Stimulated activated CD8-positive, alpha-beta memory T cell treated with anti-CD3 and anti-CD28 coated beads, Interleukin-15, amount 100 ng/mL, for 24 hours (primary cell): ENCODE measurements around the gene TMTC1.
"Not testable (repeated sequence)": the region's sequence is repeated elsewhere in the genome, so short reads cannot be mapped to it uniquely, and the experiment has no call there.

Source experiments
- DNase-seq: peaks from one replicate; pipeline ENCODE4 v3.0.0-alpha.2; 2020; ENCODE audit warnings: low read depth

Gene TMTC1

DNA sequence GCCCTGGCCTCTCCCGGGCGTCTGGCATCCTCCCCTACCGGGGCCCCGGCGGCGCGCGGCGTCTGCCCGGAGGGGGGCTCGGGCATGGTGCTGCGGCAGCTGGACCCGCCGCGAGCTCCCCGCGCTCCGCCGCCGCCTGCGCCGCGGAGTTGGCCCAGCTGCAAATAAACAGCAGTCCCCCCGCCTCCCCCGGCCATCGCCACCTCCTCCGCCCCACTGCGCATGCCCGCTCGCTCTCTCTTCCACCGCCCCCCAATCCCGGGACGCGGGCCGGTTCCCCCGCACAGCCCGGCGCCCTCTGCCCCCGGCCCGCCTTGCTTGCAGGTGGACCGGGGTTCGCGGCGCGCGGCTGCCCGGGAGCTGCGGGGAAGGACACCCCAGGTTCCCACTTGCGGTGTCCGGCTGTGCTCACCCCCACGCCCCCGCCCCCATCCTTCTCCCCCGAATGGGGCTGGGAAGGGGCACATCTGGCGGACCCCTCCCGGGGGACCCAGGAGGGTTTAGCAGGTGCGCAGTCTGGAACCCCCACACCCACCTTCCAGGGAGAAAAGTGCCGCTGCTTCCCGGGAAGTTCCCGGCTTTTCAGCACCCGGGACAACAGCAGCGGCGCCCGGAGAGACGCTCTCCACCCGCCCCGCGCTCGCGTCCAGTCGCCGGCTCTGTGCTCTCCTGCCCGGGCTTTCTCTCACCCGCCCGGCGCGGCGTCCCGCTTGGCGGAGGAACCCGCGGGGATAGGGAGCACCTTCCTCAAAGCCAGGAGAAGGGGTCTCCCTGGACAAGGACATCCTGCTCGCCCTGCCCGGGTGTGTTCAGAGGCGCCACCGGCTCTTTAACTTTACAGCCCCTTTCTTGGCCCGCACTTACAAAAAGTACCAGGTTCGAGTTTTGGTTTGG lies at the start of gene TMTC1:
TMTC1 (minus strand) TSS at position 170 of the 894 bp plus-strand sequence. CDS start 191 bp downstream, outside the sequence.
- DNase-seq: no peak

DNA sequence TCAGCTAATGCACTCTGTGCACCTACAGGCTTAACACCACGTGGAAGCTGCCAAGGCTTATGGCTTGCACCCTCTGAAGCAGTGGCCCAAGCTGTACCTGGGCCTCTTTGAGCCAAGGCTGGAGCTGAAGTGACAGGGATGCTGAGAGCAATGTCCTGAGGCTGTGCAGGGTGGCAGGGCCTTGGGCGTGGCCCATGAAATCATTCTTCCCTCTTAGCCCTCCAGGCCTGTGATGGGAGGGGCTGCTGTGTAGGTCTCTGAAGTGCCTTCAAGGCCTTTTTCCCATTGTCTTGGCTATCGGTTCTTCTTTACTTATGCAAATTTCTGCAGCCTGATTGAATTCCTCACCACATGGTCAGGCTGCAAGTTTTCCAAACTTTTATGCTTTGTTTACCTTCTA lies 47.4 kb upstream of the TMTC1 start:
- DNase-seq: no peak

DNA sequence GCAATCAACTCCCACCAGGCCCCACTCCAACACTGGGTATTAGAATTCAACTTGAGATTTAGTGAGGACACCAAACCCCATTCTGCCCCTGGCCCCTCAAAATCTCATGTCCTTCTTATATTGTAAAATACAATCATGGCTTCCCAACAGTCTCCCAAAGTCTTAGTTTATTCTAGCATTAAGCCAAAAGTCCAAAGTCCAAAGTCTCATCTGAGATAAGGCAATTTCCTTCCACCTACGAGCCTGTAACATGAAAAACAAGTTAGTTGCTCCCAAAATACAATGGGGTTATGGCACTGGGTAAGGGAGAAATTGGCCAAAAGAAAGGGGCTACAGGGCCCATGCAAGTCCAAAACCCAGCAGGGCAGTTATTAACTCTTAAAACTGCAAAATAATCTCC lies 46.6 kb upstream of the TMTC1 start:
- DNase-seq: no peak

DNA sequence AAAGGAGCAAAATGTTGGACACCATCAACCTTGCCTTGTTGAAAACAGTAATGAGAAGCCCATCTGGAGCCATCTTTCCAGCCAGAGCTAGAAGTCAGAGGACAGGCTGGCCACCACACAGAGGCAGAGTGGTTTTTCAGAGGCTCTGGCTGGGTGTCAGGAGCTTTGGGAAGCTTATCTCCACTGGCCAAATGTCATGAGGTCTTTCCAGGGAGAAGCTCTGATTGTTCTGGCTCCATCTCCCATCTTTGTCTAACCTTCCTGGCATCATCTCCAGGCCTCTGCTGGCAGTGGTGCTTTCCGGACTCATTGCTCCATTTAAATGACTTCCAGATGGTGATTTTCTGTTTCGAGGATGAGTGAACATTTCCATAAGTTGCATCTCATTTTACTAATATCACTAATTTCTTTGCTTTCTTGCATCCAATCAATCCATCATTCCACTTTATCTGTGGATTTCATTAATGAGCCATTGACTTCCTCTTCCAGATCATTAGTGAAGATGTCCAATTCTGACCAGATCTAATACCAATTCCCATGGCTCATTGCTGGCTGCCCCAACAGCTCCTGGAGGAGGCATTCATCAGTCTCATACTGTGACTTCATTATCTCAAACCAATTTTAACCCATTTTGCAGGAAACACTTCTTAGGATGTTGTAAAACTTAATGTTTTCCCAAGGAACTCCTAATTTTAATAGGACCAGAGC lies 35.3 kb upstream of the TMTC1 start:
- DNase-seq: no peak

DNA sequence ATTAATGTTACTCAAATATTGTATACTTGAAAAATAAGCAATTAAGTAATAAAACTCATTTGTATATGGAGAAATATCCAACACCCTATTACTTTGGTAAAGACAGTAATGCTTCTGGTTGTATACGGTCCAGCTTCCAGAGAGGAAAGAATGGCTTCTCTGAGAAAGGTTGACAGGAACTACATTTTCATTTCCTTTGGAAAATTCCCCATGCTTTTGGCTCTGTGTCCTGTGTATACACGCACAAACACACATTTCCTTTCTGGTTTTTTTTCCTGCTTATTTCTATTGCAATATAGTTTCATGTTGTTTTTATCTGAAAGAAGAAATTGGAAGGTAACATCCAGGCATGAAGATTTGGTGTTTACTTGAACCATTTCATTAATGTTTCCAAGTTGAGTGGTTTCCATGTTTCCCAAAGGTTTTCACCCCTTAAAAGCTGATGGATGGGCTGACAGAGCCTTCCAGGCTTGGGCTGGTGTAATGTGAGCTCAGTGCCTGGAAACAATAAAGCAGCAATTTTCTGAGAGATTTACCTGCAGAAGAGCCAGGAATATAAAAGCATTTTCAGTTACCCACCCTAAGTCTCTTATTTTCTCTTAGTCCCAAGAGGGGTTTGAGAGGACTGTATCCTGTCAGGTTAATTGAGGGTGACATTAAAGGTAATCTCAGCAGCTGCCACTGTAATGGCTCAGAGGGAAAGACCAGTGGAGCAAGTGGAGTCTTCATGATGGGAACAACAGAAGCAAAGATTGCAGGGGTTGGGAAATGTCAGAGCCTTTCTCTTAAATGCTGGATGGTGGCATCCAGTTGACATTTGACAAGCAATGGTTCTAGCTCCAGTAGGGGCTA lies 33.4 kb upstream of the TMTC1 start:
- no peak for DNase-seq

DNA sequence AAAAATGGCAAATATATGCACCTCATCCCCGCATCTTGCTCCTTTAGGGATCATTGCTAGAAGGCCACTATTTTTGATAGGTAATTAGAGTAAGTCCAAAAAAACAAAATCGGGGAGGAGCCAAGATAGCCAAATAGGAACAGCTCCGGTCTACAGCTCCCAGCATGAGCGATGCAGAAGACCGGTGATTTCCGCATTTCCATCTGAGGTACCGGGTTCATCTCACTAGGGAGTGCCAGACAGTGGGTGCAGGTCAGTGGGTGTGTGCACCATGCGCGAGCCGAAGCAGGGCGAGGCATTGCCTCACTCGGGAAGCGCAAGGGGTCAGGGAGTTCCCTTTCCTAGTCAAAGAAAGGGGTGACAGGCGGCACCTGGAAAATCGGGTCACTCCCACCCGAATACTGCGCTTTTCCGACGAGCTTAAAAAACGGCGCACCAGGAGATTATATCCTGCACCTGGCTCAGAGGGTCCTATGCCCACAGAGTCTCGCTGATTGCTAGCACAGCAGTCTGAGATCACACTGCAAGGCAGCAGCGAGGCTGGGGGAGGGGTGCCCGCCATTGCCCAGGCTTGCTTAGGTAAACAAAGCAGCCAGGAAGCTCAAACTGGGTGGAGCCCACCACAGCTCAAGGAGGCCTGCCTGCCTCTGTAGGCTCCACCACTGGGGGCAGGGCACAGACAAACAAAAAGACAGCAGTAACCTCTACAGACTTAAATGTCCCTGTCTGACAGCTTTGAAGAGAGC lies 26.0 kb upstream of the TMTC1 start:
- not testable (repeated sequence) for DNase-seq

DNA sequence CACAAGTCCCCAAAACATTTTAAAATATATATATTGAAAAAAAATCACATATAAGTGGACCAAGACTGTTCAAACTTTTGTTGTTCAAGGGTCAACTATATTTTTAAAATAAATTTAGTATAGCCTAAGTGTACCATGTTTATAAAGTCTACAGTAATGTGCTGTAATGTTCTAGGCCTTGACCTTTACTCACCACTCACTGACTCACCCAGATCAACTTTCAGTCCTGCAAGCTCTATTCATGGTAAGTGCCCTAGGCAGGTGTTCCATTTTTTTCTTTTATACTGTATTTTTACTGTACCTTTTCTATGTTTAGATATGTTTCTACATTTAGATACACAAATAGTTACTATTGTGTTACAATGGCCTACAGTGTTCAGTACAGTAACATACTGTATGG lies 23.4 kb upstream of the TMTC1 start:
- no peak for DNase-seq

DNA sequence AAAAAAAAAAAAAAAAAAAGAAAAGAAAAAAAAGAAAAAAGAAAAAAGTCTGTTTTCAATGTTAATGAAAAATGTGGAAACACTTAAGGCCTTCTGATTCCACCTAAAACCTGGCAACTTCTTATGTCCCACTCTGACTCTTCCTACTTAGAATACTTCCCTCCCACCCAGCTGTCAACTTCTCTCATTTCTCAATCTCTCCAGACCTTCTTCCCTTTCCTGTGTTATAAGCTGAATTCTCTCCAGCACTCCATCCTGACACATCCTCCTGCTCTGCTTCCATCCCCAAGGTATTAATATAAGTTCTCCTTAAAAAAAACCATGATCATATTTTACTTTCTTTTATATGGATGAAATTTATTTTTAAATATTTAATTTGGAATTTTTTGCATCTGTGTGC lies 20.3 kb upstream of the TMTC1 start:
- DNase-seq: no peak

DNA sequence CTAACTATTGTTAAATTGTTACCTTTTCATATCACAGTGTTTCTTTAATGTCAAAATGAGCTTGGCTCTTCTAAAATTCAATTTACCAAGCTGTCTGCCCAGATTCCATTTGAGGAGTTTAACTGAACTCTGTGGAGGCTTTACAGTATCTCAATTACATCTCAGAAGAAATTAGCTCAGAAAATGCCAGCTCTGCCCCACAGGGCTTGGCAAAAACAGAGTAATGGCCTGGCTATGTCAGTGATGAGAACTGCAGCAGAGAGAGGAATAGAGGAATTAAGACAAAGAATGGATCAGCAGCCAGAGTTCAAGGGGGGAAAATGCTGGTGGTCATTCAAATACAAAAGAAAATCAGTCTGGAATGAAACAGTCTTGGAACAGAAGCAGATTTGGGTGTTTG lies 15.8 kb upstream of the TMTC1 start:
- DNase-seq: no peak

DNA sequence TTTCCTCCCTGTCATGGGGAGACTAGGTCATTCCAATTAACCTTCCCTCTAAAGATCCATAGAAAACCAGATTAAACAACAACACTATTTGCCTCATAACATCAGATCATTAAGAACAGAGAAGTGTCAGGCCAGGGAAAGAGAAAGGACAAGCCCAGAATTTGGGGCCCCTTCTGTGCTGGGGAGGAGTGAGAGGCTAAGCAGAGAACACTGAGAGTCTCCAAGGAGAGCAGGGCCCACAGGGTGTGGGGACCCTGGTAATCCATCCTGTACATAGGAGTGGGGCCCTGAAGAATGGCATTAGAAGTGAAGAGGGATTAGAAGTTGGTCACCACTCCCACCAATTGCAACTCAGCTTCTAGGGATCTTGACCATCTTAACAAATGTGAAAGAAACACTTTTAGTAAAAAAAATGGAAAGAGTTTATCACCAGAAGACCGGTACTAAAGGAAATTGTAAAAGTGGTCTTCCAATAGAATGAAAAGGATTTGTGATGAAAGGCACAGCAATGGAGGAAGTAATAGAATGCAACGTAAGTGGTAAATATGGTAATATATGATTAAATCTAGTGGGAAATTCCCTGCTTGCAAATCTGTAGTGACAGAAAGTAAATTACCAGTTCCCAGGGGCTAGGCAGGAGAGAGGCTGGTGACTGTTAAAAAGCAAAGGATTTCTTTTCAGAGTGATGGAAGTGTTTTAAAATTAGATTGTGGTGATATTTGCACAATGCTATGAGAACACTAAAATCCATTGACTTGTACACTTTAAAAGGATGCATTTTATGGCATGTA lies 14.0 kb upstream of the TMTC1 start:
- no peak for DNase-seq

DNA sequence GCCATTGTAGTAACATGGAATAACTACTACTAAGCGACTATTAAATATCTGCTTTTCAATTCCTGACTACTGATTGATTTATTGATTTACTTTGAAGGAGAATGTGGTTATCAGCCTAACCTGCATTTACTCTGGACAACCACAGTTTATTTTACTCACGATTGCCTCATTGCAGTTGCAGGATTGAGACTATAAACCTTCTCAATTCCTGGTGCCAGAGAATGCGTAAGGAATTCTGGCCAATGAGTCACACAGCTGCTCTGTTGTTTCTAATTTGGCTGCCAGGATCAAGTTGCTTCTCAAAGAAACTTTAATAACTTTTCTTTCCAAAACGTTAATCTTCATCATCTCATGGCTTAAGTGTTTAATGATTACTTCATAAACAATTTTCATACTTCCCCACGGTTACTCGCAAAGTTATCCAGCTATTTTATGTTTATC lies 13.1 kb upstream of the TMTC1 start:
- DNase-seq: no peak

DNA sequence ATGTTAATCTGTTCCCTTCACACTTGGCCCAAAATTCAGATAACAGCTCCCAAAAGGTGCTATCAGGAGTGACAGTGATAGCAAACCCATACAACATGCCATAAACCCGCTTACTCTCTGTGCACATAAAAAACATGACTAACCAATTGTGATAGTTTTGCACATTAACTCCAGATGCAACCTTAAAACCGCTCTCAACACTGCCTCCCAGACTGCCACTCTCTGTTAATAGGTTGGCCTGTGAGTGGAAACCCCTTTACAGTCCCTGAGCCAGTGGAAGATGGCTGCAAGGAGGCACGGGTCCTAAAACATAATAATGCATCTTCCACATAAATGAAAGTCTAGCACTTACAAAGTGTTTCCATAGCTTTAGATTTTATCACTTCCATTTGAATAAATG lies 12.0 kb upstream of the TMTC1 start:
- DNase-seq: no peak

DNA sequence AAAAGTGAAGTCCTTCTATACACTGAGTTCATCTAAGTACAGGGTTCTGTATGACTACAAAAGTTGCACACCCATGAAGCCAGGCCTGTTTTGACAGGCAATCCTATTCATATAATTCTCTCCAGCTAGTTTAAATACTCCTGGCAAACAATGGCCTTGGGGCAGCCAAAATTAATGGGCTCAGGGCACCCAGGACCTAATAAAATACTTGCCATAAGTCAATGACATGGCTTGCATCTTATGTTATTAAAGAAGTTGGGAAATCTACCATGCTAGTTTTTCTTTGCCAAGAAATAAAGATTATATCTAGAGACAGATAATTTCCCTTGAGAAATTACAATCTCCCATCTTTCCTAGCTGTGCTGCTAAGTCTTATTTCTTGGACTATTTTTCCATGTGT lies 11.1 kb upstream of the TMTC1 start:
- no peak for DNase-seq

DNA sequence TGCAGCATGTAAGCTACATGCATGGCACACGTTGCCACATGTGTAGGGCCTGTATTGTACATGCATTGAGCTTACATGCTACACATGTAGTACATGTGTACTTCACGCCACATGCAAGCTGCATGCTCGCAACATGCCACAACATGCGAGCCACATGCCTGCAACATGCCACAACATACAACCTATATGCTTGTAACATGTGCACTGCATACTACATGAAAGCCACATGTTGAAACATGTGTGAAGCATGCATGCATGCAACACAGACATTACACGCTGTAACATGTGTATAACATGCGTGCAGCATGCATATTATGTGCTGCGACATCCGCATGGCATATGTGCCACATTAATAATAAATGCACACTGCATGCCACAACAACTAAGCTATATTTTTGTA lies 9.1 kb upstream of the TMTC1 start:
- no peak for DNase-seq

DNA sequence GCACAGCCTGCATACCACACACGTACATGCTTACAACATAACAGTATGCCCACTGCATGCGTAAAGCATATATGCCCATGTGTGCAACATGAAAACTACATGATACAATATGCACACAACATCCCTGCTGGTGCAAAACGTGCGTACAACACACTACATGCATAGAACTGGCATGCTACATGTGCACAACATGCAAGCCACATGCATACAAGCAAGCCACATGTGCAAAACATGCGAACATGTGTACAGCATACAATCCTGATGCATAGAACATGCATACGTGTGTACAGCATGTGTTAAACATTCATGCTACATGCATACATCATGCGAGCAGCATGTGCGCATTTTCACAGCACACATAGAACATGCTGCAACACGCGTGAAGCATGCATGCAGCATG lies 8.4 kb upstream of the TMTC1 start:
- no peak for DNase-seq

DNA sequence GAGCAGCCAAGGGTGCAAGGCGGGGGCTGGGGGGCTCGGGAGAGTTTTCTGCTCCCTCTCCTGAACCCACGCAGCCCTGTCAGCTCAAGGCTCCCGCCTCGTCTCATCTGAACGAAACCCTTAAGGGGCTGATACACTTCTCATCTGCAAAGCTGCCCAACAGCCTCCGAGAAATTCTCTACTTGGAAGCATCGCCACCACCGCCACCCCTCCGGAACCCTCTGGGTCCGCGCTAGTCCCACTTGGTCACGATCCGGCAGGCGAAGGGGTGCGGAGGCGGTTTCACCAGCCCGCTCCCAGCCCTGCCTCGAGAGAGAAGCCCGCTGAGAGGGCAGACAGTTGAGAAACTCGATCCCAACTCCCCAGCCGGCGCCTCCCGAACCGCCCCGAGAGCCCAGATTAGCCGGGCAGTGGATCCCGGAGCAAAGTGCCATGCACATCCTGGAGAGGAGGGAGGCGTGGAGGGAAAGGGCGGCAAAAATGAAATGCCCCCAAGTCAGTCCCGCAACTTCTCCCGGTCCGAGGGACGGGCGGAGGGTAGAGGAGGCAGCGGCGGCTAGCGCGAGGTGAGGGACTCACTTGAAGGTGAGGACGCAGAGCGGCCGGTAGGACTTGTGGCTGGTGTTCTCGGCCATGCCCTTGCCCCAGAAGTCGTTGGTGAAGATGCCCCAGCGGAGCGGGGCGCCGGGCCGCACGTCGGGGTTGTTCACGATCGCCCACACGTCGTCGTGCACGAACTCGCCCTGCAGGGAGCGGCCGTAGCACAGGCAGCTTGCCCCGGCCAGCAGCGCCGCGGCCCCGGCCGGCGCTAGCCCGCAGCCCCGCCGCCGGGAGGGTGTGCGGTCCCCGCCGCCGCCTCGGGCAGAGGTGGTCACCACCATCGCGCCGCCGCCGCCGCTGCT lies 620 bp downstream of the TMTC1 start:
- no peak for DNase-seq

DNA sequence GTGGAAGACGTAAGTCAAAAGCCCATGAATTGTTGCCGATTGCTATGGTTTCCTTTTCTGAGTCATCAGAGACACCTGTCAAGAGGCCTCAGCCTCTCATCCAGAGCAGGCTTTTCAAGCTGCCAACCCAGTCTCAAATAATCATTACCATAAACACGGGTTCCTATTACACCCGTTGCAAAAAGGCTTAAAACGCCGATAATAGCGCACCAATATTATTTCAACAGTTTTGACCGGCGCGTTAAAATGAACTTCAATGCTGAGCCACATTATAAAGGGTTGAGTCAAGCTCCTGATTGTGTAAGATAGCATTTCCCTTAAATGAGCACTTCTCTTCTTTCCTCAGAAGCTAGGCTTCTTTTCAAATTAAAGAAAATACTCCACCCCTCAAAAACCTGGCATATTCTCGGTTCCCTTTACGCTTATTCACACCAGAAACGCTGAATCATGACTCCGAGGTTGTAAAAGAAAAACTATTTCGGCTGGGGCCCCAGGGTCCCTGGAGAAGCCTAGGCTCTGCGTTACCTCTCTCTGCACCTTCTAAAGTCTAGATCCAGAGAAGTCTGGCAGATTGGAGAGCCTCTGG lies 1.4 kb downstream of the TMTC1 start:
- no peak for DNase-seq

DNA sequence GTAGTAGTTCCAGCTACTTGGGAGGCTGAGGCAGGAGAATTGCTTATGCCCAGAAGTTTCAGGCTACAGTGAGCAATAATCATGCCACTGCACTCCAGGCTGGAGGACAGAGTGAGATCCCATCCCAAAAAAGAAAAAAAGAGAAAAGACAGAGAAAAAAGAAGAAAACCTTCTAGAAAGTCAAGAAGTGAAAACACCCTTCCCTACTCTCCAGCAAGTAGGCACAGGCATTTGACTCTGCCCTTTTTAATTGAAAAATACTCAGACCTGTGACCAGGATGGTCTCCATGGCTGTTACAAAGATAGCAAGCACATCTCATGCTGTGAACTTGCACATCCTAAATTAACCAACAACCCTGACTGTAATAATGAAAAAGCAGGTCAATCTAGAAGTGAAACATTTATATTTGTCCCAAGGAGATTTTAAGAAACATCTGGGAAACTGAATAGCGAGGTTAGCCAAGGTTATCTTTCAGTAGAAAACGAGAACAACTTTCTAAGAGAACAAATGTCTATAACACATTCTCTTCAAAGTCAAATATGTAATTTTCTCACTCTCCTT lies 2.0 kb downstream of the TMTC1 start:
- DNase-seq: no peak

DNA sequence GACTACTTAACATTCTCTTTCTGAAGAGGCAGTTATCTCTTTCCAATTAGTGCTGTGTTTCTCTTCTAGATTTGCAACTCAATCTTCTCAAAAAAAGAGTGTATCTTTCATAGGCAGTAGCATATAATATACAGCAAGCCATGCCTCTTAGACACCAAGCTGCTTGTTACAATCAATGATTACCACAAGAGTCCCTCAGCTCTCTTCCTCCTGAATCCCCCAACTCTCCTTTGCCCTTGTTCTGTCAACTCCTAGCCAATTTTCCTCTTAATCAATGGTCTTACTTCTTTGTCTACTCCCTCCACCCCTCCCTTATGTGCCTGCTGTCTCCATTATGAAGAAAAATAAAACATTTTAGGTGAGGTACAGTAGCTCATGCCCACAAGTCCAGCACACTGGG lies 2.6 kb downstream of the TMTC1 start:
- no peak for DNase-seq
